HG03039 (cell line): ENCODE results near the gene SH3BP5.
A peak's percentile ranks its signal among the peaks of the same experiment; 100 is the strongest.
"Not testable (repeated sequence)": the region's sequence is repeated elsewhere in the genome, so short reads cannot be mapped to it uniquely, and the experiment has no call there.

Experiments
- ATAC-seq: cut with Tn5 transposase; IDR thresholded peaks from one replicate; pipeline ENCODE4 v1.9.1; 2021; ENCODE audit warnings: mild to moderate bottlenecking, moderate library complexity; ENCODE audit not compliant: unreplicated experiment

The SH3BP5 gene, protein sequence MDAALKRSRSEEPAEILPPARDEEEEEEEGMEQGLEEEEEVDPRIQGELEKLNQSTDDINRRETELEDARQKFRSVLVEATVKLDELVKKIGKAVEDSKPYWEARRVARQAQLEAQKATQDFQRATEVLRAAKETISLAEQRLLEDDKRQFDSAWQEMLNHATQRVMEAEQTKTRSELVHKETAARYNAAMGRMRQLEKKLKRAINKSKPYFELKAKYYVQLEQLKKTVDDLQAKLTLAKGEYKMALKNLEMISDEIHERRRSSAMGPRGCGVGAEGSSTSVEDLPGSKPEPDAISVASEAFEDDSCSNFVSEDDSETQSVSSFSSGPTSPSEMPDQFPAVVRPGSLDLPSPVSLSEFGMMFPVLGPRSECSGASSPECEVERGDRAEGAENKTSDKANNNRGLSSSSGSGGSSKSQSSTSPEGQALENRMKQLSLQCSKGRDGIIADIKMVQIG

GRCh38 chr3:15332405-15333098 is at the start of gene SH3BP5:
TSS of gene SH3BP5 (minus strand) at chr3:15332586. CDS start at chr3:15332408, 178 bp downstream.
- ATAC-seq: peak; percentile 70

- no peak for ATAC-seq
Observed at GRCh38 chr3:15380980-15381890, 48.8 kb upstream of the SH3BP5 start.

DNA sequence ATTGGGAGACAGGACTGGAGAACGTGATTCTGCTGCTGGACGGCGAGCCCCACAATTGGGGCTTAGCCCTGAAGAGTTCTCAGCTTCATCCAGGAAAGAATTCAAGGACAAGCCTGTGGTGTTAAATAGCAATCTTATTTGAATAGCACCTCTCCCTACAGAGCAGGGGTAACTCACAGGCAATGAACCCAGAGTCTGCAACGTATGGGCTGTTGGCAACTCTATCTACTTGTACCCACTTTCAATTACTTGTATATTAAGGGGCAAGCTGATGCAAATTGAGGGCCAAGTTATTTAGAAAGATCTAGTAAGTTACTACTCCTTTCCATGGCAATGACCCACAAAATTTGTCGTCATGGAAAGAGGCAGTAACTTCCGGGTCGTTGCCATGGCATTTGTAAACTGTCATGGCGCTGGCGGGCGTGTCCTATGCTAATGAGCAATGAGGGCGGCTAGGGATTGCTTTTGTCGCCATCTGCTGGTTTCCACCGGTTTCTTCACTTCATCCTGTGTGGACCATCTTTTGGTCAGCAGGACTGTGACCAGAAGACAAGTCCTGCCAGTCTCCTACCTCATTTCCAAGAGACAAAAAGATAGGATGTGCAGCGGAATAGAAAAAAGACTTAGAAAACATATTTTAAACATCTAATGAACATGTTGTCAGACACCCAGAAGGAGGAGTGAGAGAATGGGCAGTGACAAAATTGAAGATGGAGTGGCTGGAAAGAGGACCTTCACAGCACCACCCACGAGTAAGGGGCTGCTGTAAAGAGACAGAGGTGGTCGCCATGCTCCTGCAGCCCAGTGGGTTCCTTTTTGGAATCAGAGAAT is 45.8 kb upstream of the SH3BP5 start:
- ATAC-seq: peak; percentile 81

GRCh38 chr3:15375461-15376000 is 43.1 kb upstream of the SH3BP5 start:
- no peak for ATAC-seq

GRCh38 chr3:15372918-15373317 is 40.5 kb upstream of the SH3BP5 start:
- no peak for ATAC-seq

DNA sequence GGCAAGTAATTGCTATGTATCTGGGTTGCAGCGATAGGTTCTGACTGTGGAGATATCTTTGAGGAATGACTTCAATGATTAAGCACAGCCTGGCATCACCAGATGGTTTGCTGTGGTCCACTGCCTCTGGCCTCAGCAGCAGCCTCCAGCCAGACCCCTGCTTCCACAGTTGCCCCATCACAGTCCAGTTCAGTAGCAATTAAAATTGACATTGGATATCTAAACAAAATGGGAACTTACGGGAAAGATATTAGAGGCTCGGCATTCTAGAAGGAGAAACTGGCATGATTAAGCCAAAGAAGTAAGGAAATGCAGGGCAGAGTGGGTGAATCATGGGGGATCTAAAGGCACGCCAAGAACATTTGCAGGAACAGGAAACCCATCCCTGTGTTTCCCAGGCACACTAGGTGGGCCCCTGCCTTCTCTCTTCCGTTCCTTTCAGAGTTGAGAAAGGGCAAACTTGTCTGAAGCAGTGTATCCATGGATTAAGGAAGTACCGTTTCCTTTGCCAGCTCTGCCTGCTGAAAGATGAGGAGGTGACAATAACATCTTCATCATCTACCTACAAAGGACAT is 36.3 kb upstream of the SH3BP5 start:
- no peak for ATAC-seq

DNA sequence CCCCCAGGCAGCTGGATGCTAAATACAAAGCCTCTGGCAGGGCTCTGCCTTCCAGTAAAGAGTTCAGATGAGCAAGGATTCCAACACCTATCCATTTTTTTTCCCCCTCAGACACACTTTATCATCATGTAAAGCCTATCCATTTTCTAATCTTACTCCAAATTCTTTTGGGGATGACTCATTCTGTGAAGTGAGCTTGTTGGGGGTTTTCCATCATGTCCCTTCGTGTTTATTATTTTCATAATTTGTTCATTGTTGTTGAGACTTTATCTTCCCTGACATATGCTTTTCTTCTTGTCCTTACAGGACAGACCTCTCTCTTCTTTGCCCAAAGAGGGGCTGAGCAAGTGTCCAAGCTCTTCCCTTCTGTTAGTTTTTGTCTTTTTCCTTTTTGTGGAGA is 34.7 kb upstream of the SH3BP5 start:
- ATAC-seq: no peak

- ATAC-seq: not testable (repeated sequence)
Observed at GRCh38 chr3:15364078-15364477, 31.7 kb upstream of the SH3BP5 start.

DNA sequence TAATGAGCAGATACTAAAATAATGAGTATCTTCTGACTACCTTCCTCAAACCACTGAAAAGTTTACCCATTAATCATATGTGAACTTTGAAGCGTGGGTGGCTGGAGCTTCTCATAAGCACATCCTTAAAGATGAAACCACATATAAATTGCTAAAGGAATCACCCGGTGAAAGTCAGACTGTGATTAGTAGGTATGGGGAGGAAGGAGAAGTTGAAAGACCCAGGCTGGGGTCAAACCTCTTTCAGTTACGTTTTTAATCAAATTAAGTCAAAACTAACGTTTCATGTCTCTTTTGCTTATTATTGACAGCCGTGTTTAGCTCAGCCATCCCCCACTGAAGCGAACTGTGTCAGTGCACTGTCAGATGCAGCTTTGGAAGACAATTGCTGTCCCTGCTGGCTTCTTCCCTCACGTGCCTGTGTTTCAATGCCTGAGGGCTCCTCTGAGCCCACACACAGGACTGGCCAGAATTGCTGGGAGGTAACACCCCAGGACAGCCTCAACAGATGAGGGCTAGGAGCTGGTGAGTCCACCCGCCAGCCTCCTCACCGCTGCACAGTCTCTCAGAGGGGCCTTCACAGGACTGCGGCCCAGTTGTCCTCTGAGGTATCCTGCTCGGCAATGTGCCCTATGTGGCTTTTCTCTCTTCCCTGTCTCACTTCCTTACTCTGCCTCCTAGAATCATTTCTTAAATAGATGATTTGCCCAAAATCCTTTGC is 29.3 kb upstream of the SH3BP5 start:
- peak; percentile 66 for ATAC-seq

DNA sequence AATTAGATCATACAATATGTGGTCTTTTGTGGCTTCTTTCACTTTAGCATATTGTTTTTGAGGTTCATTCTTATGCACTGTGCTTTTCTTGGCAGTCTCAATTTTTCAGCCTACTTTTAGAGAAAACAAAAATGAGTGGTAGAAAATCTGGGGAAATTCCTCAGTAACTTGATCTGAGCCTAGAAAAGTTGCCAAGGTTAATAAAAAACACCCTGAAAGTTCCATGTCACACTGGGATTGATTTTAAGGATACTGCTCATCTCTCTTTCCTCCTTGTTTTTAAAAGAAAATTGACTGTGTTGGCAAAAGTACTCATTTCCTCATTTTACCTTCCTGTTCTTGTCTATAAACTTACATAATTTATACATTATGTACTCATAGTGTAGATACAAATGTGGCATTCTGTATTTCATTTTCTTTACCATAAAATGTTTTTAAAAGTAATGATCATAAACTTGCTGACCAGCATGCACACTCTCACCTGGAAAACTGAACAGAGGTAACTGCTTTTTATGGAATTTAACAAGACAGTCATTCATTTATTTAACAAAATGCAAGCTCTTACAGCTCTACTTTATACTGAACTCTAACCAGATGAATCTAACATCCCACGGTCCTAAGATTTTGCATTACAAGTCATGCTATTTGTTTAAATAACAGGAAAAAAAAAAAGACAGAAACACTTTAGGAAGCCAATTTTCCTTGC is 28.6 kb upstream of the SH3BP5 start:
- ATAC-seq: no peak

- ATAC-seq: no peak
Observed at GRCh38 chr3:15359677-15360397, 27.5 kb upstream of the SH3BP5 start.

DNA sequence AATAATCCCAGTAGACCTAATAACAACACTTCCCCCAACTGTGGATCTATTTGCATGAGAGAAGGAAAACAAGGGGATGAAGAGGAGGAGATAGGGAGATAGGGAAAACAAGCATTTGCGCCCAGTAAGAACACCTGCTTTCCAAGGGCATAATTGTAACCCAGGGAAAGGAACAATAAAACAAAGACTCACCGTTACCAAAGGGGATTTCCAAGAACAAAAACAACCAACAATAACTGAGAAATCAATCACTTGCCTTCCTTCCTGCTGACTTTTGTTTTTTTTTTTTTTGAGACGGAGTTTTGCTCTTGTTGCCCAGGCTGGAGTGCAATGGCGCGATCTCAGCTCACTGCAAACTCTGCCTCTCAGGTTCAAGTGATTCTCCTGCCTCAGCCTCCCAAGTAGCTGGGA is 24.3 kb upstream of the SH3BP5 start:
- ATAC-seq: not testable (repeated sequence)

- no peak for ATAC-seq
Observed at GRCh38 chr3:15356176-15356575, 23.8 kb upstream of the SH3BP5 start.

- no peak for ATAC-seq
Observed at GRCh38 chr3:15355086-15355485, 22.7 kb upstream of the SH3BP5 start.

DNA sequence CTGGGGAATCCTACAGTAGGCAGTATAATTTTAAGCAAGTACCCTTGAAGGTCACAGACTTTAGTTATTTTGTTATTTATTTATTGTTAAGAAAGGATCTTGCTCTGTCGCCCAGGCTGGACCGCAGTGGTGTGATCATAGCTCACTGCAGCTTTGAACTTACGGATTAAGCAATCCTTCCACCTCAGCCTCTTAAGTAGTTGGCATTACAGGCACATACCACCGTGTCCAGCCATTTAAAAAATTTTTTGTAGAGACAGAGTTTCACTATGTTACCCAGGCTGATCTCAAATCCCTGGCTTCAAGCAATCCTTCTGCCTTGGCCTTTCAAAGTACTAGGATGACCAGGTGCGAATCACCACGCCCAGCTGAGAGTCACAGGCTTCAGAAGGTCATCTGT is 22.1 kb upstream of the SH3BP5 start:
- ATAC-seq: no peak

DNA sequence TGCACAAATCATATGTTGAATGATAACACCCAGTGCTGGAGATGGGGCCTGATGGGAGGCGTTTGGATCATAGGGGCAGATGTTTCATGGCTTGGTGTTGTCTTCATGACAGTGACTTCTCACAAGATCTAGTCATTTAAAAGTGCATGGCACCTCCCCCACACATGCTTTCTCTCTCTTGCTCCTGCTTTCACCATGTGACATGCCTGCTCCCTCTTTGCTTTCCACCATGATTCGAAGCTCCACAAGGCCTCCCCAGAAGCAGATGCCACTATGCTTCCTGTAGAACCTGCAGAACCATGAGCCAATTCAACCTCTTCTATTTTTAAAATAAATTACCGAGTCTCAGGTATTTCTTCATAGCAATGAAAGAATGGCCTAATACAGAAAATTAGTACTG is 17.8 kb upstream of the SH3BP5 start:
- no peak for ATAC-seq

DNA sequence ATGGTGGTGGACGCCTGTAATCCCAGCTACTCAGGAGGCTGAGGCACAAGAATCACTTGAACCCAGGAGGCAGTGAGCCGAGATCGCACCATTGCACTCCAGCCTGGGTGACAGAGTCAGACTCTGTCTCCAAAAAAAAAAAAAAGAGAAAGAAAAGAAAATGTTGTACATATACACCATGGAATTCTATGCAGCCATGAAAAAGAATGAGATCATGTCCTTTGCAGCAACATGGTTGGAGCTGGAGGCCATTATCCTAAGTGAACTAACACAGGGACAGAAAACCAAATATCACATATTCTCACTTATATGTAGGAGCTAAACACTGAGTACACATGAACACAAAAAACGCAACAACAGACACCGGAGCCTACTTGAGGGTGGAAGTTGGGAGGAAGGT is 17.1 kb upstream of the SH3BP5 start:
- ATAC-seq: not testable (repeated sequence)

DNA sequence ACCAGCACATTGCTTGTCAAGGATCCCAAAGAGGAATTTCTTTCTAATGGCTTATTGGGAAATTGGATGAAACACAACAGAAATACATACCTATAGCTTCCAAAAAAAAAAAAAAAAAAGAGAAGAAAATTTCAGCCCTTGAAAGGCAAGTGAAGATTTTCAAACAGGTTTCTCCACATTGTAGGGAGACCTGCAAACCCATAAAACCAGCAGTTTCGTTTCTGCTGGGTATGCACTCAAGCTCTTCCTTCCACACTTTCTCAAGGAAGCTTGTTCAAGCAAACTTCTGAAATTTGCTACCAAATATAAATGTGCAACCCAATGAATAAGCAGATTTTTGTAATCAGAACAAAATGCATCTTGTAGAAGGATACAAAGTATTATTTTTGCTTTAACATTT is 15.9 kb upstream of the SH3BP5 start:
- ATAC-seq: no peak
